IMR-90 (cell line): Measurements from ENCODE around the gene RAET1E. TPM values are rescaled to one million over a fixed set of nuclear protein-coding genes. Genes with fewer than 3 reads are reported as not detected.

Experiments
- ATAC-seq: fragments of 200-7000 bp; cut with Tn5 transposase; 2 replicates; pipeline ENCODE4 v1.9.1; 2020; ENCODE audit warnings: low read depth, mild to moderate bottlenecking, moderate library complexity
- BruUV-seq: library from RNA; stranded (reverse); fragments of 400-500 nt; replicated peaks from 2 replicates; lab custom pipeline; 2021; lab: Mats Ljungman, UMichigan
- CTCF ChIA-PET: fragments of 300-600 bp; formaldehyde crosslinking; extraction: SDS; loops from one replicate; lab custom pipeline; 2021; ENCODE audit warnings: antibody characterized with exemption; lab: Yijun Ruan, JAX
- POLR2A ChIA-PET: fragments of 300-600 bp; sonication (Branson Sonifier 250); formaldehyde crosslinking; loops from one replicate; lab custom pipeline; 2022; ENCODE audit warnings: antibody characterized with exemption; ENCODE audit not compliant: unreplicated experiment; lab: Charles Lee
- DNase-seq: peaks from one replicate; pipeline ENCODE4 v3.0.0; 2013
- H2AFZ ChIP-seq: replicated peaks from 2 replicates; pipeline ENCODE3; 2013; ENCODE audit warnings: low read length, mild to moderate bottlenecking; ENCODE audit not compliant: poor library complexity
- H2AK5ac ChIP-seq: 2 replicates; pipeline ENCODE4 v1.6.1; 2013; ENCODE audit warnings: low read depth, low read length, inconsistent platforms
- H2AK9ac ChIP-seq: replicated peaks from 2 replicates; pipeline ENCODE3; 2013; ENCODE audit warnings: mild to moderate bottlenecking, low read depth, low read length, moderate library complexity; ENCODE audit not compliant: poor library complexity
- H2BK120ac ChIP-seq: 2 replicates; pipeline ENCODE4 v1.6.1; 2013; ENCODE audit warnings: low read depth, low read length, inconsistent platforms
- H2BK15ac ChIP-seq: 3 replicates; pipeline ENCODE4 v1.6.1; 2013; ENCODE audit warnings: low read depth, low read length, inconsistent platforms
- H2BK20ac ChIP-seq: 2 replicates; pipeline ENCODE4 v1.6.1; 2013; ENCODE audit warnings: low read depth, mild to moderate bottlenecking, inconsistent platforms, low read length, moderate library complexity
- H2BK5ac ChIP-seq: 2 replicates; pipeline ENCODE4 v1.6.1; 2013; ENCODE audit warnings: mild to moderate bottlenecking, low read depth, low read length, inconsistent platforms; ENCODE audit not compliant: poor library complexity, severe bottlenecking
- H3K14ac ChIP-seq: replicated peaks from 2 replicates; pipeline ENCODE4 v1.6.1; 2013; ENCODE audit warnings: low read depth, low read length, inconsistent platforms
- H3K18ac ChIP-seq: 2 replicates; pipeline ENCODE4 v1.6.1; 2013; ENCODE audit warnings: low read depth, low read length, control low read depth
- H3K23ac ChIP-seq: 2 replicates; pipeline ENCODE4 v1.6.1; 2013; ENCODE audit warnings: low read depth, low read length, inconsistent platforms
- H3K27ac ChIP-seq: 2 replicates; pipeline ENCODE4 v1.5.1; 2013; ENCODE audit warnings: mild to moderate bottlenecking, control low read depth, low read length; ENCODE audit not compliant: insufficient read depth
- H3K27me3 ChIP-seq: 2 replicates; pipeline ENCODE4 v1.6.1; 2013; ENCODE audit warnings: low read length; ENCODE audit not compliant: control insufficient read depth, insufficient read depth
- H3K36me3 ChIP-seq: 2 replicates; pipeline ENCODE4 v1.6.1; 2013; ENCODE audit warnings: low read length, mixed read lengths; ENCODE audit not compliant: control insufficient read depth, insufficient read depth
- H3K4ac ChIP-seq: 2 replicates; pipeline ENCODE4 v1.6.1; 2013; ENCODE audit warnings: low read depth, low read length, inconsistent platforms
- H3K4me1 ChIP-seq: 2 replicates; pipeline ENCODE4 v1.6.1; 2013; ENCODE audit warnings: low read length, mixed read lengths; ENCODE audit not compliant: control insufficient read depth, insufficient read depth
- H3K4me2 ChIP-seq: 2 replicates; pipeline ENCODE4 v1.6.1; 2013; ENCODE audit warnings: low read depth, mild to moderate bottlenecking, control low read depth, low read length, moderate library complexity
- H3K4me3 ChIP-seq: 2 replicates; pipeline ENCODE4 v1.5.1; 2013; ENCODE audit warnings: low read depth, mild to moderate bottlenecking, control low read depth, low read length, moderate library complexity; ENCODE audit not compliant: insufficient read depth
- H3K56ac ChIP-seq: 2 replicates; pipeline ENCODE4 v1.6.1; 2013; ENCODE audit warnings: low read length, inconsistent platforms; ENCODE audit not compliant: insufficient read depth; ENCODE audit errors: extremely low read depth
- H3K79me1 ChIP-seq, 2 experiments: 2 replicates each; pipeline ENCODE4 v1.6.1; 2013; ENCODE audit warnings: low read length in 2 of 2, inconsistent platforms in 1 of 2, low read depth in 1 of 2
- H3K9ac ChIP-seq: 2 replicates; pipeline ENCODE4 v1.6.1; 2013; ENCODE audit warnings: low read depth, low read length, control low read depth
- H3K9me1 ChIP-seq: 2 replicates; pipeline ENCODE4 v1.6.1; 2013; ENCODE audit warnings: low read length, inconsistent platforms; ENCODE audit not compliant: insufficient read depth
- H3K9me3 ChIP-seq: 2 replicates; pipeline ENCODE4 v1.6.1; 2013; ENCODE audit warnings: low read length; ENCODE audit not compliant: control insufficient read depth, insufficient read depth
- H4K20me1 ChIP-seq: 2 replicates; pipeline ENCODE4 v1.6.1; 2013; ENCODE audit warnings: low read length, inconsistent platforms; ENCODE audit not compliant: insufficient read depth
- H4K5ac ChIP-seq: 2 replicates; pipeline ENCODE4 v1.6.1; 2013; ENCODE audit warnings: mild to moderate bottlenecking, low read depth, low read length, control low read depth
- H4K8ac ChIP-seq, 2 experiments: 2 replicates each; pipeline ENCODE4 v1.6.1; 2013; ENCODE audit warnings: low read depth in 2 of 2, low read length in 2 of 2, control low read depth in 1 of 2, inconsistent platforms in 1 of 2
- H4K91ac ChIP-seq: 2 replicates; pipeline ENCODE4 v1.6.1; 2013; ENCODE audit warnings: low read depth, low read length, inconsistent platforms; ENCODE audit not compliant: insufficient read depth
- CEBPB ChIP-seq: IDR thresholded peaks from 2 replicates; pipeline ENCODE4 v1.6.1; 2012; ENCODE audit warnings: low read depth, low read length, improper control_type of control experiment
- CHD1 ChIP-seq: IDR thresholded peaks from 2 replicates; pipeline ENCODE4 v1.6.1; 2012; ENCODE audit warnings: low read depth, low read length, improper control_type of control experiment
- FOS ChIP-seq: fragments of 150-350 bp; IDR thresholded peaks from 2 replicates; pipeline ENCODE4 v1.6.1; 2016; ENCODE audit warnings: low read depth, low read length
- MAFK ChIP-seq: IDR thresholded peaks from 2 replicates; pipeline ENCODE4 v1.6.1; 2012; ENCODE audit warnings: low read depth, low read length, improper control_type of control experiment
- MAZ ChIP-seq: IDR thresholded peaks from 2 replicates; pipeline ENCODE4 v1.6.1; 2012; ENCODE audit warnings: low read depth, mild to moderate bottlenecking, low read length, improper control_type of control experiment, moderate library complexity, borderline replicate concordance
- MXI1 ChIP-seq: IDR thresholded peaks from 2 replicates; pipeline ENCODE4 v1.6.1; 2012; ENCODE audit warnings: low read depth, mild to moderate bottlenecking, low read length, moderate library complexity, borderline replicate concordance
- RCOR1 ChIP-seq: IDR thresholded peaks from 2 replicates; pipeline ENCODE4 v1.6.1; 2012; ENCODE audit warnings: mild to moderate bottlenecking, low read length, improper control_type of control experiment; ENCODE audit not compliant: insufficient replicate concordance
- RFX5 ChIP-seq: IDR thresholded peaks from 2 replicates; pipeline ENCODE4 v1.8.0; 2012; ENCODE audit warnings: low read depth, mild to moderate bottlenecking, low read length, moderate library complexity
- SMC3 ChIP-seq: fragments of 150-350 bp; IDR thresholded peaks from 2 replicates; pipeline ENCODE4 v1.6.1; 2016; ENCODE audit warnings: low read depth, mild to moderate bottlenecking, antibody characterized with exemption, low read length, moderate library complexity
- WGBS, 2 experiments: methylation state at CpG; one replicate each; pipeline versions ENCODE4 v1.1.5 to v1.1.7; 2013; ENCODE audit warnings: missing lambda C conversion rate in 2 of 2; ENCODE audit not compliant: insufficient read length in 1 of 2; ENCODE audit errors: extremely low coverage in 2 of 2; 5-methylcytosine and 5-hydroxymethylcytosine counted together
- dilution Hi-C: fragments of 300-500 bp; cut with HindIII; formaldehyde crosslinking; loops from one replicate; pipeline ENCODE4 v1.14.3; 2018; ENCODE audit warnings: low sequenced_read_pairs; ENCODE audit not compliant: unreplicated experiment
- in situ Hi-C: fragments of 300-500 bp; cut with MboI; formaldehyde crosslinking; loops from 3 replicates; pipeline ENCODE4 v1.14.3; 2019; ENCODE audit warnings: low sequenced_read_pairs, inconsistent platforms, mixed read lengths
- intact Hi-C: fragments of 100-400 bp; cut with micrococcal nuclease; formaldehyde crosslinking; loops from 2 replicates; pipeline ENCODE4 v1.10.0; 2022
- polyA plus RNA-seq, 3 experiments: library from polyadenylated mRNA; depleted of rRNA; stranded (reverse); fragments of >200 nt; gene quantifications; 2 replicates each; pipeline ENCODE4 v1.2.3, GENCODE V29; 2012; ENCODE audit warnings: low replicate concordance in 1 of 3
- total RNA-seq: library from RNA; depleted of rRNA; stranded (reverse); fragments of >200 nt; gene quantifications from 2 replicates; pipeline ENCODE4 v1.2.3, GENCODE V29; 2012

RAET1E gene
- total and polyA plus RNA-seq, 2 of the 4 experiments (the other 2 are of a cell fraction): not detected

- Histone ChIP-seq H4K5ac (no peak overlapping the region), H3K9me3 (no peaks in the 10 kb centered on the region), H2AK9ac (no peak overlapping the region), H2BK15ac (no peak overlapping the region), H3K4ac (no peak overlapping the region), H3K18ac (no peak overlapping the region), H3K27ac (no peak overlapping the region), H3K79me1 (peaks cover 0 to 11% of the 10 kb centered on the region in 2 experiments; a peak in 1 of 4 replicates), H3K4me2 (no peak overlapping the region), H3K4me3 (no peak overlapping the region), H2AK5ac (no peak overlapping the region; the same call in 1 of the 2 replicates), H3K9me1 (peaks cover 20% of the 10 kb centered on the region), H2AFZ (peak overlapping the region; percentile 48), H3K27me3 (peaks cover 4% of the 10 kb centered on the region), H3K4me1 (peaks cover 21% of the 10 kb centered on the region), H4K91ac (no peak overlapping the region), H3K14ac (no peak overlapping the region), H2BK120ac (no peak overlapping the region), H3K23ac (no peak overlapping the region), H3K9ac (no peak overlapping the region), H2BK20ac (no peak overlapping the region), H4K20me1 (no peaks in the 10 kb centered on the region), H2BK5ac (no peak overlapping the region), H3K36me3 (no peaks in the 10 kb centered on the region), H4K8ac (no peak overlapping the region), H3K56ac (no peak overlapping the region)
- dilution Hi-C loops (no loop called here), in situ Hi-C loops (no loop called here), intact Hi-C loops (no loop called here)
- BruUV-seq: no TSS peak
- CTCF ChIA-PET: no interaction called here
- DNase-seq (no peak), ATAC-seq (no peak)
- WGBS, 2 experiments: 79% methylated on average over 5 of the region's 7 CpGs; no CpG with 5 or more reads in 1 of the 2 experiments
- POLR2A ChIA-PET: no interaction called here
- TF ChIP-seq MAZ: no peak
- TF ChIP-seq CEBPB: no peak
- TF ChIP-seq CHD1: no peak
- TF ChIP-seq RCOR1: no peak
- TF ChIP-seq SMC3: no peak
- TF ChIP-seq MXI1: no peak
- no peak for TF ChIP-seq RFX5
- TF ChIP-seq FOS: no peak
- TF ChIP-seq MAFK: no peak
These were observed 2.2 kb upstream of the RAET1E start for GRCh38 chr6:149899926-149900619.
